Endothelial cell of umbilical vein (primary cell): ENCODE data around the gene ARHGEF7. TPM values are rescaled to one million over a fixed set of nuclear protein-coding genes. Genes with fewer than 3 reads are reported as not detected.

Experiments used
- BruUV-seq: library from RNA; stranded (reverse); fragments of 400-500 nt; replicated peaks from 2 replicates; lab custom pipeline; 2021; lab: Mats Ljungman, UMichigan
- CTCF ChIA-PET: fragments of 300-600, 350-600 bp; sonication (Branson Sonifier 250); formaldehyde crosslinking; loops from one replicate; lab custom pipeline; 2021; ENCODE audit warnings: antibody characterized with exemption, inconsistent platforms; lab: Charles Lee
- POLR2A ChIA-PET: fragments of 300-600, 350-600 bp; sonication (Branson Sonifier 250); formaldehyde crosslinking; loops from one replicate; lab custom pipeline; 2021; ENCODE audit warnings: antibody characterized with exemption, inconsistent platforms; lab: Charles Lee
- DNase-seq: peaks from one replicate; pipeline ENCODE4 v3.0.0-alpha.2; 2011; ENCODE audit warnings: low read depth, low spot score
- FAIRE-seq: peaks from 2 replicates; lab custom pipeline; 2011; peaks lifted over from hg19 to GRCh38; lab: Jason Lieb, UNC
- H2AFZ ChIP-seq: 2 replicates; pipeline ENCODE4 v1.6.0; 2012; ENCODE audit warnings: low read depth, low read length, control low read depth, inconsistent platforms
- H3K27ac ChIP-seq: 2 replicates; pipeline ENCODE4 v1.5.1; 2011; ENCODE audit warnings: low read depth, mild to moderate bottlenecking, control low read depth, low read length, moderate library complexity; ENCODE audit not compliant: insufficient read depth
- H3K27me3 ChIP-seq, 2 experiments: 2 replicates each; pipeline versions ENCODE4 v1.6.0 to v1.6.1; 2011; ENCODE audit warnings: low read length in 2 of 2, mixed read lengths in 1 of 2; ENCODE audit not compliant: control insufficient read depth in 2 of 2, insufficient read depth in 2 of 2
- H3K36me3 ChIP-seq, 2 experiments: 2 replicates in 1 of 2; 3 replicates in 1 of 2; pipeline ENCODE4 v1.5.1; 2011; ENCODE audit warnings: low read length in 2 of 2, mild to moderate bottlenecking in 1 of 2, moderate library complexity in 1 of 2; ENCODE audit not compliant: control insufficient read depth in 2 of 2, insufficient read depth in 2 of 2; ENCODE audit errors: extremely low read depth in 1 of 2
- H3K4me1 ChIP-seq: 3 replicates; pipeline ENCODE4 v1.5.1; 2011; ENCODE audit warnings: mild to moderate bottlenecking, low read length; ENCODE audit not compliant: control insufficient read depth, insufficient read depth; ENCODE audit errors: extremely low read depth
- H3K4me2 ChIP-seq: 2 replicates; pipeline ENCODE4 v1.6.1; 2011; ENCODE audit warnings: low read length, control low read depth, mixed read lengths; ENCODE audit not compliant: insufficient read depth
- H3K4me3 ChIP-seq, 3 experiments: fragments of 200-600 bp in 1 of 3; sonication (generic), shearing (Covaris generic) in 1 of 3; replicated peaks in 1 of 3; 2 replicates each; pipeline ENCODE4 v1.5.1; 2011 to 2016; ENCODE audit warnings: control low read depth in 3 of 3, low read length in 3 of 3, mild to moderate bottlenecking in 2 of 3, inconsistent platforms in 1 of 3, low read depth in 1 of 3, moderate library complexity in 1 of 3; ENCODE audit not compliant: insufficient read depth in 1 of 3
- H3K79me2 ChIP-seq: 2 replicates; pipeline ENCODE4 v1.6.0; 2012; ENCODE audit warnings: low read length, inconsistent platforms; ENCODE audit not compliant: control insufficient read depth, insufficient read depth
- H3K9ac ChIP-seq: replicated peaks from 2 replicates; pipeline ENCODE3; 2011; ENCODE audit warnings: low read length, control low read depth; ENCODE audit not compliant: insufficient read depth; ENCODE audit errors: extremely low read depth
- H3K9me1 ChIP-seq: replicated peaks from 3 replicates; pipeline ENCODE4 v1.6.0; 2011; ENCODE audit warnings: mild to moderate bottlenecking, low read length; ENCODE audit not compliant: control insufficient read depth, insufficient read depth; ENCODE audit errors: extremely low read depth
- H3K9me3 ChIP-seq: replicated peaks from 2 replicates; pipeline ENCODE4 v1.5.1; 2012; ENCODE audit warnings: low read length, inconsistent platforms; ENCODE audit not compliant: control insufficient read depth, insufficient read depth
- H4K20me1 ChIP-seq: replicated peaks from 2 replicates; pipeline ENCODE3; 2011; ENCODE audit warnings: mild to moderate bottlenecking, low read length; ENCODE audit not compliant: control insufficient read depth, insufficient read depth; ENCODE audit errors: extremely low read depth
- EZH2 ChIP-seq: IDR thresholded peaks from 2 replicates; pipeline ENCODE4 v1.6.1; 2012; ENCODE audit warnings: borderline replicate concordance, low read depth, mild to moderate bottlenecking, moderate library complexity, low read length, inconsistent platforms; ENCODE audit not compliant: severe bottlenecking
- FOS ChIP-seq: IDR thresholded peaks from 2 replicates; pipeline ENCODE4 v1.6.1; 2011; ENCODE audit warnings: mild to moderate bottlenecking, low read length, moderate library complexity, borderline replicate concordance; ENCODE audit not compliant: insufficient read depth
- GATA2 ChIP-seq: IDR thresholded peaks from 2 replicates; pipeline ENCODE4 v1.7.0; 2011; ENCODE audit warnings: low read depth, mild to moderate bottlenecking, moderate library complexity, mixed read lengths, low read length; ENCODE audit not compliant: insufficient read length, insufficient read depth
- JUN ChIP-seq: IDR thresholded peaks from 2 replicates; pipeline ENCODE4 v1.6.1; 2011; ENCODE audit warnings: borderline replicate concordance, low read depth; ENCODE audit not compliant: insufficient read length, insufficient read depth
- MAX ChIP-seq: IDR thresholded peaks from 2 replicates; pipeline ENCODE4 v1.6.1; 2011; ENCODE audit not compliant: insufficient read depth, insufficient read length
- MYC ChIP-seq: IDR thresholded peaks from one replicate; pipeline ENCODE4 v1.6.1; 2011; ENCODE audit warnings: mild to moderate bottlenecking, low read depth, low read length
- POLR2A ChIP-seq: IDR thresholded peaks from 2 replicates; pipeline ENCODE4 v1.6.1; 2012; ENCODE audit warnings: low read depth, mild to moderate bottlenecking, control low read depth, low read length
- POLR2AphosphoS5 ChIP-seq: IDR thresholded peaks from 2 replicates; pipeline ENCODE4 v1.6.1; 2012; ENCODE audit warnings: low read depth, mild to moderate bottlenecking, control low read depth, low read length, moderate library complexity; ENCODE audit not compliant: insufficient read depth
- dilution Hi-C: fragments of 300-500 bp; cut with MboI; formaldehyde crosslinking; loops from one replicate; pipeline ENCODE4 v1.15.0; 2019; ENCODE audit warnings: low sequenced_read_pairs; ENCODE audit not compliant: extremely low pct_ligation_motif_present
- intact Hi-C: fragments of 100-400 bp; cut with micrococcal nuclease; formaldehyde crosslinking; loops from one replicate; pipeline ENCODE4 v1.10.0; 2022
- polyA plus RNA-seq, 4 experiments: library from polyadenylated mRNA; depleted of rRNA in 3 of 4; stranded (reverse) in 3 of 4; unstranded in 1 of 4; fragments of >200 nt; gene quantifications; 2 replicates each; pipeline versions ENCODE4 v1.2.1 to v1.2.3, GENCODE V29; 2011 to 2012; ENCODE audit warnings: missing spikeins in 1 of 4
- total RNA-seq: library from RNA; stranded (reverse); gene quantifications from 2 replicates; pipeline ENCODE4 v1.2.3, GENCODE V29; 2021
- TF ChIP-seq, protein P1 (sequence below), 2 donors: IDR thresholded peaks; 1 replicate in 1 of 2; 2 replicates in 1 of 2; pipeline ENCODE4 v1.5.1; 2011; ENCODE audit warnings: low read length in 2 of 2, mild to moderate bottlenecking in 2 of 2, moderate library complexity in 2 of 2, control low read depth in 1 of 2, inconsistent platforms in 1 of 2, low read depth in 1 of 2; ENCODE audit not compliant: insufficient read depth in 1 of 2; ENCODE audit errors: extremely low read depth in 1 of 2

Gene ARHGEF7
- total and polyA plus RNA-seq, 2 donors (not counting 3 experiments of a cell fraction or from before 2014, with no cell fraction given), result 94.9 to 155 TPM

- TF ChIP-seq FOS, result no peak
- no peak for TF ChIP-seq MAX
- TF ChIP-seq EZH2, result no peak
- no TSS peak for BruUV-seq
- no peak overlapping the region for H3K27ac ChIP-seq
- dilution Hi-C loops, result no loop called here
- CTCF ChIA-PET, result interaction anchor here (0.6 kb wide), 1 partner anchor 66 kb away, joined by 3 read pairs; no protein-coding TSS in a partner anchor
- POLR2A ChIA-PET, result no interaction called here
- H3K9ac ChIP-seq, result no peak overlapping the region
- no peaks in the 10 kb centered on the region for H3K27me3 ChIP-seq
- H4K20me1 ChIP-seq, result no peaks in the 10 kb centered on the region
- no peak overlapping the region for H2AFZ ChIP-seq
- no peaks in the 10 kb centered on the region for H3K9me3 ChIP-seq
- peaks cover 22% of the 10 kb centered on the region for H3K4me1 ChIP-seq
- H3K4me2 ChIP-seq, result no peak overlapping the region
- no peak overlapping the region for H3K4me3 ChIP-seq
- intact Hi-C loops, result loop anchor here (10.0 kb wide), 1 partner anchor 465 kb away; the partner anchor contains the start of gene ING1
- H3K79me2 ChIP-seq, result peaks cover 70% of the 10 kb centered on the region
- H3K9me1 ChIP-seq, result no peaks in the 10 kb centered on the region
- DNase-seq (no peak), FAIRE-seq (no peak)
- H3K36me3 ChIP-seq, result no peaks in the 10 kb centered on the region
Observed at GRCh38 chr13:111179908-111180760, 65.0 kb downstream of the ARHGEF7 start.

GRCh38 chr13:111181977-111182376 is 66.9 kb downstream of the ARHGEF7 start:
- FAIRE-seq, result no peak
- TF ChIP-seq MAX (no peak), FOS (no peak), POLR2A (no peak), EZH2 (no peak), MYC (no peak), GATA2 (no peak), JUN (no peak), POLR2AphosphoS5 (no peak)
- TF ChIP-seq, protein P1, sequence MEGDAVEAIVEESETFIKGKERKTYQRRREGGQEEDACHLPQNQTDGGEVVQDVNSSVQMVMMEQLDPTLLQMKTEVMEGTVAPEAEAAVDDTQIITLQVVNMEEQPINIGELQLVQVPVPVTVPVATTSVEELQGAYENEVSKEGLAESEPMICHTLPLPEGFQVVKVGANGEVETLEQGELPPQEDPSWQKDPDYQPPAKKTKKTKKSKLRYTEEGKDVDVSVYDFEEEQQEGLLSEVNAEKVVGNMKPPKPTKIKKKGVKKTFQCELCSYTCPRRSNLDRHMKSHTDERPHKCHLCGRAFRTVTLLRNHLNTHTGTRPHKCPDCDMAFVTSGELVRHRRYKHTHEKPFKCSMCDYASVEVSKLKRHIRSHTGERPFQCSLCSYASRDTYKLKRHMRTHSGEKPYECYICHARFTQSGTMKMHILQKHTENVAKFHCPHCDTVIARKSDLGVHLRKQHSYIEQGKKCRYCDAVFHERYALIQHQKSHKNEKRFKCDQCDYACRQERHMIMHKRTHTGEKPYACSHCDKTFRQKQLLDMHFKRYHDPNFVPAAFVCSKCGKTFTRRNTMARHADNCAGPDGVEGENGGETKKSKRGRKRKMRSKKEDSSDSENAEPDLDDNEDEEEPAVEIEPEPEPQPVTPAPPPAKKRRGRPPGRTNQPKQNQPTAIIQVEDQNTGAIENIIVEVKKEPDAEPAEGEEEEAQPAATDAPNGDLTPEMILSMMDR (IDR thresholded peaks at IDR 0.05; ENCODE audit: extremely low read depth in 1 of 2, insufficient read depth in 1 of 2, low read depth in 1 of 2, low read length in 2 of 2), result no peak
- ChIA-PET POLR2A (no interaction called here), CTCF (no interaction called here)
- H3K79me2 ChIP-seq, result peaks cover 74% of the 10 kb centered on the region
- H3K9me3 ChIP-seq, result no peaks in the 10 kb centered on the region
- H3K36me3 ChIP-seq, result no peaks in the 10 kb centered on the region
- H2AFZ ChIP-seq, result no peak overlapping the region
- H4K20me1 ChIP-seq, result no peaks in the 10 kb centered on the region
- no peaks in the 10 kb centered on the region for H3K9me1 ChIP-seq
- no peak overlapping the region for H3K9ac ChIP-seq
- no peak overlapping the region for H3K4me2 ChIP-seq
- H3K27ac ChIP-seq, result no peak overlapping the region
- no peak overlapping the region for H3K4me3 ChIP-seq
- no peak for DNase-seq
- peaks cover 17% of the 10 kb centered on the region for H3K4me1 ChIP-seq
- intact Hi-C loops (no loop called here), dilution Hi-C loops (no loop called here)
- H3K27me3 ChIP-seq, result no peaks in the 10 kb centered on the region
- BruUV-seq, result no TSS peak
